Activated CD4-positive, alpha-beta T cell treated with anti-CD3 and anti-CD28 coated beads for 1 hour (primary cell): Measurements from ENCODE around the gene KRT72.
A peak's percentile ranks its signal among the peaks of the same experiment; 100 is the strongest.

Source experiments
- DNase-seq: peaks from one replicate; pipeline ENCODE4 v3.0.0-alpha.2; 2020

KRT72 gene

GRCh38 chr12:52629281-52630007 lies 28.2 kb upstream of the KRT72 start:
- DNase-seq: peak; percentile 4

- DNase-seq: no peak
These were observed 27.6 kb upstream of the KRT72 start for GRCh38 chr12:52628841-52629240.

GRCh38 chr12:52628111-52628507 lies 26.8 kb upstream of the KRT72 start:
- DNase-seq: no peak

DNA sequence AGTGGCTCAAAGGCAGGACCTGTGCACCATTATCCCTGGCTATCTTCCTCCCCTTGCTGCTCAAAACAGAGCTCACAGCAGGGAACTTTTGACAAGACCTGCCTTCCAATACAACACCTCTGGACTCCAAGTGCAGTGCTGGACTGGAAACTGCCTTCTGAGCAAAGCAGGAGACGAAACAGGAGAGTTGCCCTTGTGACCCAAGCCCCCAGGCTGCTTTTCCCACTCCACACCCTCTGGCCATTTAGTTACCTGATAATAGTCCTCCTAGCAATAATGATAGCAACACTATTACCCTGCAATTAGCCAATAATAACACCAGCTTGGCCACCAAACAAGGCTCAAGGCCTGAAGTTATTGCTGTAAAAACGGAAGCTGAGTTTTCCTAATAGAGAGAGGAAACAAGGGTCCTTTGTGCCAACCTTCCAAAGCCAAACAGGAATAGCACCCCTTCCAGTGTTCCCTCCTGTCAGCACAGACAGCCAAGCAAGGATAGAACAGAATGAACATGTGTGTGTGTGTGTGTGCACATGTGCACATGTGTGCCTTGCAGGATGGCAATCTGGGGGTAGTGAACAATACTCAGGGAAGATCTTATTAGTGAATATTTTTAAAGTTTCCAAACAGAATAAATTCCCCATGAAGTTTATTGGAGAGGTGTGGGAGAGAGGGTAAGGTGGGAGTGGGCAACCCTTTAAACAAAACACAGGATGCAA lies 26.3 kb upstream of the KRT72 start:
- DNase-seq: no peak

GRCh38 chr12:52622349-52622748 lies 21.1 kb upstream of the KRT72 start:
- DNase-seq: no peak

GRCh38 chr12:52618866-52619265 lies 17.6 kb upstream of the KRT72 start:
- DNase-seq: no peak

DNA sequence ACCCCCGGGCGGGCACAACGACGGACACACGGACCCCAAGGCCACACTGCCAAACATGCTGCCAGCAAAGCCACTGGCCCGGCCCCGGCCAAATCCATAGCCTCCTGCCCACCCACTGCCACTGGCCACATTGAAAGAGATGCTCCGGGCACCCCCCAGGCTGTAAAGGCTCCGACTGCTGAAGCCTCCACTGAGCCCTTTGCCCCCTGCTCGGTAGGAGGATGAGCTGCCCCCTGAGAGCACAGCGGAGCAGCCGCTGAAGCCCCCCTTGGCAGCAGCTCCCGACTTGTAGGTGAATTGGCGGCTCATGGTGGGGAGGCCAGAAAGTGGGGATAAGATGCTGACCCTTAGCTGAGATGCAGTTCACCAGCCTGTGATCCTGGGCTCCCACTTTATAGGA lies 17.0 kb upstream of the KRT72 start, which contains the start of gene KRT73:
KRT73 (minus strand) TSS at position 344 of the 400 bp plus-strand sequence; CDS start at position 309, 35 bp downstream.
- DNase-seq: no peak

DNA sequence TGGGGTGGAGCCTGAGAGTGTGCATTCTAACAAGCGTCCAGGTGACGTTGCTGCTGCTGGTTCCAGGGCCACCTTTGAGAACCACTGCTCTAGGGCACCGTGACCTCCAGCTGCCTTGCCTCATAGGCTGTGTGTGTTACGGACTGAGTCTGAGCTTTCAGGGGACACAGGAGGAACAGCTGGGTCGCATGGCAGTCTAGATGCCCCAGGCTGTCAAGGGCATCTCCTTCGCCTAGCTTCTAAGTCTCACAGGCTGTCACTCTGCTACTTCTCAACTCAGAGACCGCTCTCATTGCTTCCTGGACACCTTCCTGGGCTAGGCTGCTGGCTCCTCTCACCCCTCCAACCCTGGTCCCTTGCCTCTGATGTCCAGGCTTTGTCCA lies 16.1 kb upstream of the KRT72 start:
- DNase-seq: no peak

GRCh38 chr12:52616680-52617402 lies 15.6 kb upstream of the KRT72 start:
- DNase-seq: no peak

GRCh38 chr12:52615912-52616311 lies 14.6 kb upstream of the KRT72 start:
- DNase-seq: no peak

- DNase-seq: no peak
These were observed 14.1 kb upstream of the KRT72 start for GRCh38 chr12:52615208-52615868.

GRCh38 chr12:52614381-52615207 lies 13.3 kb upstream of the KRT72 start:
- no peak for DNase-seq

- DNase-seq: no peak
These were observed 12.2 kb upstream of the KRT72 start for GRCh38 chr12:52613384-52614030.

- no peak for DNase-seq
These were observed 11.4 kb upstream of the KRT72 start for GRCh38 chr12:52612431-52613383.

GRCh38 chr12:52611080-52611468 lies 9.8 kb upstream of the KRT72 start:
- peak; percentile 3 for DNase-seq

- peak; percentile 6 for DNase-seq
These were observed 7.8 kb upstream of the KRT72 start for GRCh38 chr12:52608826-52609630.

DNA sequence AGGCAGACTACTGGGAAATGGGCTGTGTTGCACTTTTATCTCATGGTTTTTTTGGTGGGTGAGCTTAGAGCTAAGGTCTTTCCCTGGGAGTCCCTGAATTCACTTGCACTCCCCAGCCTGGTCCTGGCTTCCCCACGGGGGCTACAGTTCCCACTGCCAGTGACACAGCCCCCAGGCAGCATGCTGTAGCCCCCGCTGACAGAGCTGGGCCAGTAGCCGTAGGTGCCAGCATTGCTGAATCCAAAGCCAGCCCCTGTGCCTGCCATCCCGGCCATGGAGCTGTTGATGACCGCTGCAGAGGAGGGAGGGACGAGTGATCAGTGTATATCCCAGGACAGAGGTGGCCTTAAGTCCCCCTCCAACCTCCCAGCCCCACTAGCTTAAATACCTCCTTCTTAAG lies 6.9 kb upstream of the KRT72 start:
- DNase-seq: no peak

- no peak for DNase-seq
These were observed 6.1 kb upstream of the KRT72 start for GRCh38 chr12:52607314-52607713.

GRCh38 chr12:52606581-52607218 lies 5.4 kb upstream of the KRT72 start:
- DNase-seq: no peak
